ENCODE measurements around the gene PLCE1.

GRCh38 chr10:93991596-93992284 lies 2.0 kb upstream of the PLCE1 start:
- no peak for TF ChIP-seq CTCF (IDR thresholded peaks at IDR 0.05 in 8 of 11, conservative IDR thresholded peaks at IDR 0.05 in 3 of 11)
- TF ChIP-seq POLR2A (IDR thresholded peaks at IDR 0.05): no peak
